GM18519 (cell line): ENCODE data around the gene PLA2G15.
A peak's percentile ranks its signal among the peaks of the same experiment; 100 is the strongest.

Experiments used
- ATAC-seq: cut with Tn5 transposase; IDR thresholded peaks from one replicate; pipeline ENCODE4 v1.9.1; 2021; ENCODE audit warnings: mild to moderate bottlenecking, moderate library complexity; ENCODE audit not compliant: unreplicated experiment, low FRiP score

The PLA2G15 gene

GRCh38 chr16:68244903-68245853 is at the start of gene PLA2G15:
PLA2G15 (plus strand) TSS chr16:68245373; CDS start chr16:68245427, 54 bp downstream.
- peak; percentile 70 for ATAC-seq

GRCh38 chr16:68197250-68197649 is 47.9 kb upstream of the PLA2G15 start:
- ATAC-seq = no peak

- no peak for ATAC-seq
Measured at GRCh38 chr16:68200088-68200783, 44.9 kb upstream of the PLA2G15 start.

GRCh38 chr16:68202091-68202519 is 43.1 kb upstream of the PLA2G15 start:
- ATAC-seq = no peak

- ATAC-seq = no peak
Measured at GRCh38 chr16:68206245-68206644, 38.9 kb upstream of the PLA2G15 start.

- no peak for ATAC-seq
Measured at GRCh38 chr16:68214726-68215125, 30.4 kb upstream of the PLA2G15 start.

GRCh38 chr16:68215302-68215701 is 29.9 kb upstream of the PLA2G15 start:
- no peak for ATAC-seq

- no peak for ATAC-seq
Measured at GRCh38 chr16:68216240-68216639, 28.9 kb upstream of the PLA2G15 start.

- no peak for ATAC-seq
Measured at GRCh38 chr16:68217506-68217905, 27.7 kb upstream of the PLA2G15 start.

- no peak for ATAC-seq
Measured at GRCh38 chr16:68219725-68220351, 25.3 kb upstream of the PLA2G15 start.

GRCh38 chr16:68223072-68223471 is 22.1 kb upstream of the PLA2G15 start:
- no peak for ATAC-seq

GRCh38 chr16:68226116-68226515 is 19.1 kb upstream of the PLA2G15 start:
- no peak for ATAC-seq

- ATAC-seq = no peak
Measured at GRCh38 chr16:68227183-68227793, 17.9 kb upstream of the PLA2G15 start.

- ATAC-seq = no peak
Measured at GRCh38 chr16:68227850-68228553, 17.2 kb upstream of the PLA2G15 start.

GRCh38 chr16:68228652-68229051 is 16.5 kb upstream of the PLA2G15 start:
- ATAC-seq = no peak

GRCh38 chr16:68229431-68230175 is 15.6 kb upstream of the PLA2G15 start:
- ATAC-seq = no peak

GRCh38 chr16:68230176-68230571 is 15.0 kb upstream of the PLA2G15 start:
- no peak for ATAC-seq

- ATAC-seq = no peak
Measured at GRCh38 chr16:68230956-68231355, 14.2 kb upstream of the PLA2G15 start.

- ATAC-seq = no peak
Measured at GRCh38 chr16:68231384-68232136, 13.6 kb upstream of the PLA2G15 start.
